Glomerular visceral epithelial cell (primary cell): Measurements from ENCODE around the gene CRTC1.

Source experiments
- DNase-seq: peaks from one replicate; pipeline ENCODE4 v3.0.0-alpha.2; 2016; ENCODE audit errors: extremely low spot score

Gene CRTC1

GRCh38 chr19:18651300-18651699, 32.2 kb upstream of the CRTC1 start:
- no peak for DNase-seq

GRCh38 chr19:18651733-18652132, 31.7 kb upstream of the CRTC1 start:
- DNase-seq, result no peak

GRCh38 chr19:18653853-18654252, 29.6 kb upstream of the CRTC1 start:
- DNase-seq, result no peak

GRCh38 chr19:18654469-18654868, 29.0 kb upstream of the CRTC1 start:
- DNase-seq, result no peak

- DNase-seq, result no peak
Measured at GRCh38 chr19:18655173-18655844, 28.2 kb upstream of the CRTC1 start.

GRCh38 chr19:18656337-18657086, 27.0 kb upstream of the CRTC1 start:
- no peak for DNase-seq

GRCh38 chr19:18657590-18658365, 25.7 kb upstream of the CRTC1 start:
- DNase-seq, result peak; percentile 67

- no peak for DNase-seq
Measured at GRCh38 chr19:18658366-18658855, 25.1 kb upstream of the CRTC1 start.

- DNase-seq, result no peak
Measured at GRCh38 chr19:18659281-18660050, 24.0 kb upstream of the CRTC1 start.

- DNase-seq, result peak; percentile 78
Measured at GRCh38 chr19:18660051-18660910, 23.2 kb upstream of the CRTC1 start.

- no peak for DNase-seq
Measured at GRCh38 chr19:18660939-18661670, 22.4 kb upstream of the CRTC1 start.

GRCh38 chr19:18662972-18663732, 20.3 kb upstream of the CRTC1 start:
- peak; percentile 30 for DNase-seq

GRCh38 chr19:18663940-18664530, 19.4 kb upstream of the CRTC1 start:
- no peak for DNase-seq

GRCh38 chr19:18665771-18666202, 17.7 kb upstream of the CRTC1 start:
- DNase-seq, result no peak

- DNase-seq, result no peak
Measured at GRCh38 chr19:18666317-18666716, 17.2 kb upstream of the CRTC1 start.

- DNase-seq, result no peak
Measured at GRCh38 chr19:18666784-18667183, 16.7 kb upstream of the CRTC1 start.

- no peak for DNase-seq
Measured at GRCh38 chr19:18667531-18668251, 15.8 kb upstream of the CRTC1 start.

GRCh38 chr19:18668252-18668631, 15.2 kb upstream of the CRTC1 start:
- DNase-seq, result no peak
